ENCODE data around the gene PCID2. TPM values are rescaled to one million over a fixed set of nuclear protein-coding genes. Genes with fewer than 3 reads are reported as not detected.
"Not testable (repeated sequence)": the region's sequence is repeated elsewhere in the genome, so short reads cannot be mapped to it uniquely, and the experiment has no call there.

PCID2 gene
- polyA plus RNA-seq (2013, experiment 1 of 2; ENCODE audit: insufficient read length): 46.4 TPM
- 42.3 TPM for polyA plus RNA-seq (2013, experiment 2 of 2; ENCODE audit: insufficient read length)

DNA sequence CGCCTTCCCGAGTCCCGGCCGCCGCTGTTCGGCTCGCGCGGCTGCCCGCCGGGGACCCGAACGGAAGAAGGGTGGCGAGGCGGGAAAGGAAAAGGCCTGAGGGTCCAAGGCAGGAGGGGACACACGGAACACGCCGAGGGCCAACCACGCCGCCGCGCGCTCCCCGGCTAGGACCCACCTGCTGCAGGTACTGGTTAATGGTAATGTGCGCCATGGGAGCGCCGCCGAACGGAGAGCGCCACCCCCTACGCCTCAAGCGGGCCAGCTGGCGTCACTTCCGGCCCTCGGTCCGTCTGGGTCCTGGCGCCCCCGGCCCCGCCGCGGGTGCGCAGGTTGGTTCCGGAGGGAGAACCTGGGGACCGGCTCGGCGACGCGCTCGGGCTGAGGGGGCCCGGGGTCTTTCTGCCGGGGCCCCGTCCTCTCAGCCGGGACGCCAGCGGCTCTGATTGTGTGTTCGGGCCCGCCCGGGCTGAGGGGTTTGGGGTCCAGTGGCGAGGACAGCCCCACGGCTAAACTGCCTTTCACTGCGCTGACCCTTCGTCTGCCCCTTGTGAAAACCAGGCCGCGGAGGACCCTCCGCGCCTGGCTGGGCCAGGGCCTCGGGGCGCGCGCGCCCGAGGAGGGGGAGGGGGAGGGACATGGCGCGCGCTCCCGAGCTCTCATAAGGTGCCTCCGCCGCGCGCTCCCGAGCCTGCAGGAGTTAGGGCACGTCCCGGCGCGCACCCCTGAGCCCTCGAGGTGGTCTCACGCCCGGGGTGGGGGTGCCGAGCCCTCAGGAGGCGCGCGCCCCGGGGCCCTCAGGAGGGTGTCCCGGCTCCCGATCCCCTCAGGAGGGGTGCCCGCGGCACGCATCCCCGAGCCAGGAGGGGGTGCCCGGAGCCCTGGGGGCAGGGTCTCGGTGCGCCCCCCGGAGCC, at the start of gene PCID2:
PCID2 (minus strand) TSS at position 249 of the 915 bp plus-strand sequence; CDS start at position 214, 35 bp downstream.
- DNase-seq: peak; percentile 87

DNA sequence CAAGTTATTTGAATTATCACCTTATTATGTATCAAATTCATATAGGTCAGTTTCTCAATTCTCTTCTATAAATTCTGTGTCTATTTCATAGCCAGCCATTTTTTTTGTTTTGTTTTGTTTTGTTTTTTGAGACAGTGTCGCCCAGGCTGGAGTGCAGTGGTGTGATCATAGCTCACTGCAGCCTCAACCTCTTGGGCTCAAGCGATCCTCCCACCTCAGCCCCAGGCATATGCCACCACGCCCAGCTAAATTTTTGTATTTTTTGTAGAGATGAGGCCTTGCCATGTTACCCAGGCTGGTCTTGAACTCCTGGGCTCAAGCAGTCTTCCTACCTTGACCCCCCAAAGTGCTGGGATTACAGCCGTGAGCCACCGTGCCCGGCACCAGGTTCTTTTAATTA, 49.4 kb upstream of the PCID2 start:
- not testable (repeated sequence) for DNase-seq

DNA sequence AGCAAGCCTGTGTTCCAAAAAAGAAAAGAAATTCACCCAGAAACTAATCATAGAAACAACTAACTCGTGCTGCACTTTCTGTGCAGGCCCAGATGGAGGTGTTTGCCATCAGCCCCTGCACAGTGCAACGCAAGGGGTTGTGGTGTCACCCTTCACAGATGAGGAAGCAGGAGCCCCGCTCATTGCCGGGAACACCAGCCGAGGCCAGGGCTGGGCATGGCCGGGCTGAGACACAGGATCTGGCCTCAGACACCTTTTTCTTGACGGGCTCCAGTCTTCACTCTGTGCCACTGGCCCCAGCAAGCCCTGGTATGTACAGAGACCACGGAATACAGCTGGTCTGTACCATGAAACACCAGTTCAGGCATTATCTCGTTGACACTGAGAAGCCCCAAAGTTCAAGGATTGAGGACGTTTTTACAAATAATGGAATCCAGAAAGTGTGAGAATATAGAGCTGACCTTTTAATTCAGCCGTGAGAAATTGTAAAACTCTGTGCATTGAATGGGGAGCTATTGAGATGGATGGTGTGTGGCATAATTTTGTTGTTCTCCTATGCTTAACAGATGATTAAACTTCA, 44.1 kb upstream of the PCID2 start:
- DNase-seq: no peak

DNA sequence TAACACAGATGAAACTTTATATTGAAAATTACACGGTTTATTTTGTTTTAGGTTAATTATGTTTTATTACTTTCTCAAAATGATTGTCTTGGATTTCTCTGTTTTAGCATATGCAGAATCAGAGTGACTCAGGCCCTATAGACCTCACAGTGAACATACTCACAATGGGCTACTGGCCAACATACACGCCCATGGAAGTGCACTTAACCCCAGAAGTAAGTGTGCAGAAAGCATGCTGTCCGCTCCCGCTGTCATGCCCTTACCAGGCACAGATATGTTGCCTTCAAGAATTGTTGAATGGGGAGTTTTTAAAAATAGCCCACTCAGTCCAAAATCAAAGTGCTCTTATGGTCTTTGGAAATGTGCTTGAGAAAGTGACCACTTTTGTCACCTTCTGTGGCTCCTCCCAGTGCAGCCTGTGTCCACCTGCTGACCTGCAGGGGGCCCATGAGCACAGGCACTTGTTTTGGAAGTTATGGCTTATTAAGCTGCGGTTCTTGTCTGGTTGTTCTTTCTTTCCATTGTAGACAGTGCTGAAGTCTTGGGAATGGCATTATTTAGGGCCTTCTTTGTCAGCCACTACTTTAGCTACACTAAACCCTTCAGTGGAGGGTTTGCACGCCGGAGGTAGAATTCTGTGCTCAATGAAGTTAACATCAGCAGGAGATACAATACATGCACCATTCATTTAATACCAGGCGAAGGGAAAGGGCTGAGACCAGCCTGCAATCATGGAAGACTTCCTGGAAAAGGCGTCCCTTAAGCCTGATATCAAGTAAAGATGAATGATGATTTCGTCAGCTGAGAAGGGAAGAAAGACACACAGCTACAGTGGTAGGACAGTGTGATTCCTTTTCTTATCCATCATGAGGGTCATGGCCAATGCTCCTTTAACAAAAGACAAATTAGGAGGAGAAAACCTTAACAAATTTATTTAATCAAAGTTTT, 37.7 kb upstream of the PCID2 start:
- DNase-seq: no peak

DNA sequence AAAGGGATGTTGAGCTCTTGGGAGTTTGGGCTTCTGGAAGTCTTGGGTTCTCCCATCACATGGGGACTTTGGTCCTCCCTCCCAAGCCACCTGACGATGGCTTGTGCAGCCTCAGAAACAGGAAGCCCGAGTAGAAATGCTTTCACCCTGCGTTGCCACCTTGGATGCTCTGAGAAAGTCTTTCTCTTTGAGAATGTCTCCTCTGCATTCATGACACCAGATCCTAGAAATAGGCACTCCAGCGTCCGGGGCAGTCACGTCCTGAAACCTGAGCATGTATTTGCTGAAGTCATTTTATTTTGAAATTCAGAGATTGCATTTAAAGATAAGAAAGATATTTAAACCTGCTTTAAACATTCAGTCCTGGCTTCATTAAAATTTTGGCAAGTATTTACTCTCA, 35.4 kb upstream of the PCID2 start:
- no peak for DNase-seq

DNA sequence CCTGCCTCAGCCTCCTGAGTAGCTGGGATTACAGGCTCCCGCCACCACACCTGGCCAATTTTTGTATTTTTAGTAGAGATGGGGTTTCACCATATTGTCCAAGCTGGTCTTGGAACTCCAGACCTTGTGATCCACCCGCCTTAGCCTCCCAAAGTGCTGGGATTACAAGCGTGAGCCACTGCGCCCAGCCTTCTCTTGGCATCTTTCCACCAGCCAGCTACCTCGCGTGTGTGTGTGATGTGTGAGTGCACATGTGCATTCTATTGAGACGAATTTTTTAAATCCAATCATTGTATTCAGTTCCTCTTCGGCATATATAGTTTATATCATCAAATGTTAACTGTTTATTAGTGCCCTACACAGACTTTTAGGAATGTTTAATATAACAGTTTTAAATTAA, 33.2 kb upstream of the PCID2 start:
- DNase-seq: peak; percentile 9

DNA sequence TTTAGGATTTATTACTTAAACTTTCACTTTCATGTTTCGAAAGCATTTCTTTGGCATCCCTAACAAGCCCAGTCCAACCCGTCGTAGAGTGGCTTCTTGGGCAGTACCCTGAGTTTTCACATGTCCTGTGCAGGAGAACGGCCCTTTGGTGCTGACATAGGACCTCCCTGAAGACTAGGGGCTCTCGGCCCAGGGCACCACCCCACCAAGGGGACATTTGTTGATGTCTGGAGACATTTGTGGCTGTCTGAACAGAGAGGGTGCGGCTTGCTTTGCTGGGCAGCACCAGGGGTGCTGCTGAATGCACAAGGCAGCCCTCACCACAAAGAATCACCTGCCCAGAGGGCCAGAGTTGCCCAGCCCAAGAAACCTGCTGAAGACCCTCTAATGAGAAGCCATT, 31.5 kb upstream of the PCID2 start:
- no peak for DNase-seq

DNA sequence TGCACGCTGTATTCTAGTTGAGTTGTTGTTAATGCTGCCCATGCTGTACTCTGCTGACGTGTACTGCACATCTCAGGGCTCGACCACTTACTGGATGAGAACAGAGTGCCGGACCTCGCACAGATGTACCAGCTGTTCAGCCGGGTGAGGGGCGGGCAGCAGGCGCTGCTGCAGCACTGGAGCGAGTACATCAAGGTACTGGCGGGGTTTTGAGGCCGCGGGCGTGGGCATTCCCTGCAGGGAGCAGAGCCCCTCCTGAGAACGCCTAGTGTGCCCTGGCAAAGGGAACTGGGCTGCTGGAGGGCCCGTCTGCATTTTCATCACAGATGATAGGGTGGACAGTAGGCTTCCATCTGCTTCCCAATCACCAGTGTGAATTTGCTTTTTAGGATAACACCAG, 30.9 kb upstream of the PCID2 start:
- DNase-seq: no peak

DNA sequence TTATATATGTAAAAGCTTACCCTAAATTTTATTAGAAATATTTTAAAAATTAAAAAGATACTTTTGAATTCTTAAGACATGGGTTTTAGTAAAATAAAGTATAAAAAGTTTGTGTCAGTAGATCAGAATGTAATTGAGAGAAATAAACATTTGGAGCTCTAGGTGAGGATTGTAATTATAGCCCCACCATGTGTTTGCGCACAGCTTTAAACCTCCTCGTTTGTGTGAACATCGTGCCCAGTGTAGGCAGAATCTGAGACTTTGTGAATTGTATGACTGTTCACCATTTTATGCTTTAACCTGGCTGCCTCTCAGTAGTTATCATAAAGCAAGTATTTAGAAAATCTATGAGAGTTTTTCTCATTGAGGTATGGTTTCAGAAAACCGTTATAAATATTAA, 30.1 kb upstream of the PCID2 start:
- DNase-seq: no peak

DNA sequence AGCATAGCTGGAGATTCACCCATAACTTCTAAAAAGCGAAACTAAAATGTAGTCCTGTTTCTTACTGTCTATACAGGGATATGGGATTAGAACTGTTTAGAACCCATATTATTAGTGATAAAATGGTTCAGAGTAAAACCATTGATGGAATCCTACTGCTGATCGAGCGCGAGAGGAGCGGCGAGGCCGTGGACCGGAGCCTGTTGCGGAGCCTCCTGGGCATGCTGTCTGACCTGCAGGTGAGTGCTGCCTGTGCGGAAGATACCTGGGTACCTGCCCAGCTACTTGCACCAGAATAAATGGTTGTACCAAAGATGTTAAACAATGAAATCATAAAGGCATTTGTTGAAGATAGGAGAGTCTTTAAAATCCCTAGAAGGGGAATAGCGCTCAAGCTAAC, 24.6 kb upstream of the PCID2 start:
- DNase-seq: no peak

DNA sequence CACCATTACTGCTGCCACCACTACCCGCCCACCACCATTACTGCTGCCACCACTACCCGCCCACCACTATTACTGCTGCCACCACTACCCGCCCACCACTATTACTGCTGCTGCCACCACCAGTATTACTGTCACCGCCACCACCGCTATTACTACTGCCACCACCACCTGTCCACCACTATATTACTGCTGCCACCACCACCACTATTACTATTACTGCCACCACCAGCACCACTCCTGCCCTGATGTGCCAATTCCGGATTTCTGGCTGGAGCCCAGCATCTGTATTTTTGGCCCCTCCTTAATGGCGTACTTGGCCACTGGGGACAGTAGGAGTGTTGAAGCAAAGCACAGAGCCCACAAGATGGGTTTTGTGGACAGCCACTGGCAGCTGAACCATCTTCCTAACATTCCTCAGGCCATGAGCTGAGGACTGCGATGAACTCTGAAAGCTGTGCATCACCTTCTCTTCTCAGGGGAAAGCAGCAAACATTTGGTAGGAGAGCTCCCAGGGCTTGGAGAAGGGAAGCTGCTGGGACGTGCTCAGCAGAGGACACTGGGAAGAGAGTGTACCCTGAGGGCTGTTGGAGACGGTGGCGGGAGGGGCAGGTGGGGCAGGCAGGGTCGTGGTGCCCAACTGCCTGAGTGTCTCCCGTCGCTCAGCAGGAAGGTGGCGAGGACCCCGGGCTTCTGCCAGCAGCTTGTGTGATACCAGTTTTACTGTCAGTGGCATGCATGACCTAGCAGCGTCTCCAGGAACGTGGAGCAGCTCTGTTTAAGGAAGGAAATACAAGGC, 23.9 kb upstream of the PCID2 start:
- DNase-seq: no peak

DNA sequence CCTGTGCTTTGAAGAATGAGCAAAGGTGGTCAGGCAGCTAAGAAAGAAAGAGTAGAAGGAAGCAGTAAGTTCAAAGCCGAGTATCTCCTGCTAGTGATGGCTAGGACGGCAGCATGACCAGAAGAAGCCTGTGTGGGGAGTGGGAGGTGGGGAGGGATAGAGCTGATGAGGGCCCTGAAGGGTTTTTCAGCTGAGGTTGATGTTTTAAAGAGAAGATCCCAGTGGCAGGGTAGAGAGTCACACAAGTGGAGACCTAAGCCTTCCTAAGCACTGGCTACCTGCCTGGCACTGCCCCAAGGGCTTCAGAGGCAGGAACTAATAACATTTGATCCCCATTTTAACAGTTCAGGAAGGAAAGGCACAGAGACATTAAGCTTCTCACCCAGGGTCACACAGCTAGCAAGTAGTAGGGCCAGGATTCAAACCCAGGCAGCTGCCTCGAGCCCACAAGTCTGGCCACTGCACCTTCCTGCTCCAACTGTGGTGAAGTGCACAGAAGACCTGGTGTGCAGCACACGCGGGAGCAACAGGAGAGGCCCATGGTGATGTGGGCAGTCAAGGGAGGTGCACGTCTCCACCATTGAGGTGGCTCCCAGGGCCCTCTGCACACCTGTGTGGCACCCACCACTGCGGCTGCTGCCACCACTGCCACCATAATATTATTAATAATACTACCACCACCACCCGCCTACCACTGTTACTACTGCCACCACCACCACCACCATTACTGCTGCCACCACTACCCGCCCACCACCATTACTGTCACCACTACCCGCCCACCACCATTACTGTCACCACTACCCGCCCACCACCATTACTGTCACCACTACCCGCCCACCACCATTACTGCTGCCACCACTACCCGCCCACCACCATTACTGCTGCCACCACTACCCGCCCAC, 23.1 kb upstream of the PCID2 start:
- no peak for DNase-seq

DNA sequence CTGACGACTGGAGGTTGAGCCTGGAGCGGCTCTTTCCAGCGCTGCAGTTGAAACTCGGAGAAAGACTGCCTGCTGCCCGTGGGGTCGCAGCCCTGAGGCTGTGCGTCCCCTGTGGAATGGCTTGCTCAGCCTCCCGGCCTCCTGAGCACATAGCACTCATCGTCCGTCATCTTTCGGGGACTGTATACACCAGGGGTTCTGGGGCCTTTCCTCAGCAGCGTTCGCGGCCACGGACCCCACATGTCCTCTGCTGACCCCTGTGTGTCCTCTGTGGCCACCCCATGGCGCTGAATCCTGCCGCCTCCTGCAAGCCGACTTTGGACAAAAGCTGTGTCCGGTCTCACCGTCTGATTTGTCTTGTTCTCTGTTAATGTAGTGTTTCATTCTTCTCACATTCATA, 21.3 kb upstream of the PCID2 start:
- no peak for DNase-seq

DNA sequence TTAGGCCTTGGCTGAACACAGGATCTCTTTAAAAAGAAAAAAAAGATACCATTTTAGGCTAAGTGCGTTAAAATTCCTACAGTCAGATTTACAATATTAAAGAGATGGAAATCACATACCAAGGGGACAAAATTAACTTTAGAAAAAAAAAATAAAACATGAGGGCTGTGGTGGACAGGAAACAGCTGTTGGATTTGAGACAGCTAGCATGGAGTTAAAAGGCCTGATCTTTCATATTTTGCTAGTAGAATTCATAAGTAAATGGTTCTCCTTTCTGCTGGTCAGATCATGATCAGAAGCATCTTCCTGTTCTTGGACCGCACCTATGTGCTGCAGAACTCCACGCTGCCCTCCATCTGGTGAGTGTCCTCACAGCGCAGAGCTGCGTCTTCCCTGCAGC, 20.7 kb upstream of the PCID2 start:
- no peak for DNase-seq

DNA sequence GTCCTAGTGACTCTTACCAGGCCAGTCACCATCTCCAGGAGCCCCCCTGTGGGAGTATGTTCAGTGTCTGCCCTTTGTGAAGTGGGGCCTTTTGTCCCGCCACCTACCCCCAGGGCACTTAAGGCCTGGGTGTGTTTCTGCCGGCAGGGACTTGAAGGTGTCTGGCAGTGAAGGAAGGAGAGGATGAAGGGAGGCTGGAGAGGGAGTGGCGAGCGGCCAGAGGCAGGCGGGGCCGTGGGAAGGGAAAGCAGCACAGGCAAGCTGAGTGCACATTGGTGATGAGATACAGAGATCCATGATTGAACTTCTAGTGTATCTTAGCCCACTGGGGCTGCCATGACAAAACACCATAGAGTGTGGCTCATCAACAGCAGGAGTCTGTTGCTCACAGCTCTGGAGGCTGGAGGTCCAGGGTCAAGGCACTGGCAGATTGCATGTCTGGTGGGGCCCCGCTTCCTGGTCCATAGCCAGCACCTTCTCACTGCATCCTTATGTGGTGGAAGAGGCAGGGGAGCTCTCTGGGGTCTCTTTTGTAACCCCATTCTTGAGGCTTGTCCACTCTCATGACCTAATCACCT, 18.5 kb upstream of the PCID2 start:
- DNase-seq: no peak

DNA sequence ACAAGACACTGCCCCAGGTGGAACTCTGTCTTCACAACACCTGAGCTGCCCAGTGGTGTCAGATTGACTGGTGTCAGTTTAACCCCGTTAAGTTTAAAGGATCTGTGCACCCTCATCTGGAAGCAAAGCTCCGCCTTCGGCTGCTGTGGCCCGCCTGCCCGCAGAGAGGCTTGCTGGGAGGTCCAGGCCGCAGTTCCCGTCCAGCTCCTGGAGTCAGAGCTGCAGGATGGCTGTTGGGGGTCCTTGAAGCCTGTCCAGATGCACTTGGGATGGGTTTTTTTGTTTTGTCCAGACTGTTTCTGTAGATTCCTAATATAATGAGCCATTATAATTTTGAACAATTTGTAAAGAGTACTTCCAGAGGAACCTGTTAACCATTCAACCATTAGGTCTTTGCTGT, 17.0 kb upstream of the PCID2 start:
- DNase-seq: no peak

DNA sequence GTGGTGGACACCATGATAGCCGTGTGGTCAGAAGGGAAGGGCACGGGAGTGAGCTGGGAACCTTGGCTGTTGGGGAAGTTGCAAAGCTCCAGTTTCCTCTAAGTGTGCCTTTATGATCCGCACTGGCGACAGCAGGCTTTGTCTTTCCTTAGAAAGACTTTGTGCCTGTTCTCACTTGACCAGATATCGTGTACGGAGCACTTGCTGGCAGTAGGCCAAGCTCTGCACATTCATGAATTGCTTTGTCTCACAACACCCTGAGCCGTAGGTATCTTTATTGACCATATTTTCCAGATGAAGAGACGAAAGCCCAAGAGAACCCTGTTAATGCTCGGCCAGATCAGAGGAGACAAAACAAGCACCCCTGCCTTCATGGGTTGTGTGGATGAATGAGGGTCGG, 16.0 kb upstream of the PCID2 start:
- DNase-seq: no peak

DNA sequence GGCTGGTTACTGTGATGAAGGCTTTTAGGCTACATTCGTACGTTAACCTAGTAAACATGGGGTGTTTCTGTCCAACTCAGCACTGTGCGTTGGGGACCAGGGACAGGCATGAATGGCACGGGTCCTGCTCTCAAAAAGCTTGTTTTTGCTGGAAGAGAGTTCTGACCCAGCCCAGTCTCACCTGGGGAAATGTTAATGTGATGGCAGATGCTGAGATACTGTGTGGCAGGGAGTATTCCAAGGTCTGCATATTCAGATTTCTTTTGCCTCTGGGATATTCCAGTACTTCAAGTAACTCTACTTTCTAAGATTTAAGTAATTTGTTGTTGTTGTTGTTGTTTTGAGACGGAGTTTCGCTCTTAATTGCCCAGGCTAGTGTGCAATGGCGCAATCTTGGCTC, 14.6 kb upstream of the PCID2 start:
- DNase-seq: no peak

DNA sequence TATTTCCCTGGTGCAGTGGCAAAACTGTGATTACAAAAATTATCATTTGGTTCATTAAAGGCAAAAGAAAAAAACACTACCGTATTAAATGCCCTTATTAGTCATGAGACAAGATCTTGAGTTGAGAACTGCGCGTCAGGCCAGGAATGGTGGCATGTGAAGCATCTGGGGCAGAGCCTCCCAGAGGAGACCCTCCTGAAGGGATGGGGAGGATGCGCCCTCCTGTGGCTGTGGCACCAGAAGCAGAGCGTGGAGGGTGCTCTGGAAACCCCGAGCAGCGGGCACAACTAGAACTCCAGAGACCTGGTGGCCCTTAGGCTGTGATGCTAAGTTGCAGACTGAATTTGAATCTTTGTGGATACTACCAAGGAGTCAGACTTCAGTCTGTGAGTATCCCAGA, 12.4 kb upstream of the PCID2 start:
- peak; percentile 13 for DNase-seq

DNA sequence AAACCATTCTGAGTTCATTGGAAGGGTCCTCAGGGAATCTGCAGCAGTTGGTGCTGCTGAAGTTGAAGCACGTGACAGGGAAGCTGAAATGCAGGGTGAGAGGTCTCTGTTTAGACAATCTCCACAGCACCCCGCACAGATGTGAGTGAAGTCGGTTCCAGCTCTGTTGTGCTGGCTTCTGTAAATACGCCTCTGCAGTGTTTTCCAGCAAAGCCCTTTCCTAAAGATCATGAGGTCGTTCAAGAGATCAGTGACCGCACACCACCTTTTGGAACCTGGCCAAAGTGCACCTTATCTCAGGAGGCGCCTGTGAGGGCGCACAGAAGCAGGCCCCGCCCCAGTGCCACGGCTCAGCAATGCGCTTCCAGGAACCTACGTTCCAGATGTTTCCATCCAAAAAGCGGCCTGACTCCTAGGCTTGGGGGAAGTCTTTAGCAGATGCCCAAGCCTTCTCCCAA, 11.7 kb upstream of the PCID2 start:
- DNase-seq: no peak

All from fibroblast of skin of abdomen (primary cell).